Left renal pelvis (tissue), 4 donors: Measurements from ENCODE around the gene CTBP2. TPM values are rescaled to one million over a fixed set of nuclear protein-coding genes. Genes with fewer than 3 reads are reported as not detected.

Experiments used
- DNase-seq, 4 donors: peaks; one replicate each; pipeline ENCODE4 v3.0.0-alpha.2; 2013; ENCODE audit warnings: low read depth in 4 of 4, low spot score in 3 of 4
- polyA plus RNA-seq, 4 donors: library from polyadenylated mRNA; unstranded; fragments of 120-200 nt; gene quantifications; one replicate each; pipeline ENCODE4 v1.2.1, GENCODE V29; 2013; ENCODE audit not compliant: insufficient read length in 4 of 4

The CTBP2 gene
- polyA plus RNA-seq, 4 donors: 44.4 to 90.5 (median 87.6) TPM

DNA sequence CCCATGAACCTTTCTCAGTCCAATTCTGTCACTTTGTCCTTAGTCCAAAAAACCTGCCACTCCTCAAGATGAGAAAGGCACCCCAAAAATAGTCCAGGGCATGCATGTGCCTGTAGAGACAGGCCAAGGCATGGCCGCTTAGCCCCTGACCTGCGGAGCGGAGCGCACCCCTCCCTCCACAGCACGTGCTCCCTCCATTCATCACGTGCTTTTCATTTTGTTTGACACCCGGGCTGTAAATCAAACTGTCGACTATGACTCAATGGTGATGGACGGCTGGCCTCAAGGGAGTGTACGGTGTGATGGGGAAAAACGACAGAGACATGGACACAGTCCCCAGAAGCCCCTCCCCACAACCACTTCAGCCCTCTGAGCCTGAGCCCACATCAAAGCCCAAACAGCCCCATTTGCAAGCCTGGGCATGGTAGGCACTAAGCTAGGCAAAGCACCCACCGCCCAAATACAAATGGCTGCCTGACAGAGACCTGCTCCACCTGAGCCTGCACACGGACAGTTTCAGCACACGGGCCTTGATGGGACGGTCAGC is 127.8 kb downstream of the CTBP2 start:
- DNase-seq: no peak

DNA sequence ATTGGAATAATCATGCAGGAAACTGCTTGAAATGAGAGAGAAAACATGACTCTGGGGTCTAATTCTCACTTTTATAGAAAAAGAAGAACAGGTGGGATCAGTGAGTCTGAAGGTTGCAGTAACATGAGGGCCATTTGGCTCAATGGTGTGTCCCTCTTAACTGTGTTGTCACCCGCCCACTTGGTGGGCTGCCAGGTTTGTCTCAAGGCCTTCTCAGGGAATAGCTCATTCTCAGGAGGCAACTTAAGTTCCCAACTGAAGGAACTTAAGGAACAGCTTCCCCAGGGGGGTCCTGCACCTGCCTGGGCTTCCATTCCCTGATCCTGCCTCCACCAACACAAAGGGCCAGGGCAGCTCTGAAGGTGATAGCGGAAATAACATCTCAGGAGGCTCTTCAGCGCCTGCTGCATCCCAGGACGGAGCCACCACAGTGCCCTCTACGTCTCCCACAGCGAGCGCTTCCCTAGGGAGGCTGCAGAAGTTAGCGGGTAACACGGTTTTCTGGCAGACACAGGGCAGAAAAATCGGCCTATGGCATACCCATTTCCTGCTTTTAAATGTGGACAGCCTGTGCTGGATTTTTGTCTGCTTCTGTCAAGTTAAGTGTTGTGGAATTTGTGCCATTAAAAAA is 129.7 kb downstream of the CTBP2 start:
- DNase-seq: no peak

DNA sequence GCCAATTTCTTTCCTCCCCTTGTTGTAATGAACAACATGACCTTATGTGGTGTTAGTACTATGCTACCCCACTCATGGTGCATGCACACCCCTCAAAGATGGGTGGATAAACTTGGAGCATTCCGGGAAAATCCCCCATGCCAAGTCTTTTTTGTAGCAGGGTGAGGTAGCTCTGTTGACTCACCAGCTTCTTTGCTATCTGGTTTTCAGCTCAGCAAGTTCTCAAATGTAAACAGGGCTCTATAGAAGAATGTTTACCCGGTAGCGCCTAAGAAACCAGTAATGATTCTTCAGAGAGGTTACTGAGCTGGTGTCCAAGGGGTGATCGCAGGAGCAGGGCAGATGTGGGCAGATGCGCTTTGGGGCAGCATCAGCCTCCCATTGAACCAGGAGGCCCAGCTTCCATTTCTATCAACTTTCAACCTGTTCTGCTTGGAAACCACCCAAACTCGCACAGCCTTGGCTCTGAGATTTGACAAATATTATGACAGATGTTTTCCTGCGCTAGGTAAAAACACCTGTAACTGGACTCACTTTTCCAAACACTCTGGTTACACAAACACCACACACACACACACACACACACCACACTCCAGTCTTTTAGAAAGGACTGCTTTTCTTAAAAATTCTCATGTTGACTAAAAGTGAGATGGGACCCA is 130.7 kb downstream of the CTBP2 start:
- DNase-seq: no peak

DNA sequence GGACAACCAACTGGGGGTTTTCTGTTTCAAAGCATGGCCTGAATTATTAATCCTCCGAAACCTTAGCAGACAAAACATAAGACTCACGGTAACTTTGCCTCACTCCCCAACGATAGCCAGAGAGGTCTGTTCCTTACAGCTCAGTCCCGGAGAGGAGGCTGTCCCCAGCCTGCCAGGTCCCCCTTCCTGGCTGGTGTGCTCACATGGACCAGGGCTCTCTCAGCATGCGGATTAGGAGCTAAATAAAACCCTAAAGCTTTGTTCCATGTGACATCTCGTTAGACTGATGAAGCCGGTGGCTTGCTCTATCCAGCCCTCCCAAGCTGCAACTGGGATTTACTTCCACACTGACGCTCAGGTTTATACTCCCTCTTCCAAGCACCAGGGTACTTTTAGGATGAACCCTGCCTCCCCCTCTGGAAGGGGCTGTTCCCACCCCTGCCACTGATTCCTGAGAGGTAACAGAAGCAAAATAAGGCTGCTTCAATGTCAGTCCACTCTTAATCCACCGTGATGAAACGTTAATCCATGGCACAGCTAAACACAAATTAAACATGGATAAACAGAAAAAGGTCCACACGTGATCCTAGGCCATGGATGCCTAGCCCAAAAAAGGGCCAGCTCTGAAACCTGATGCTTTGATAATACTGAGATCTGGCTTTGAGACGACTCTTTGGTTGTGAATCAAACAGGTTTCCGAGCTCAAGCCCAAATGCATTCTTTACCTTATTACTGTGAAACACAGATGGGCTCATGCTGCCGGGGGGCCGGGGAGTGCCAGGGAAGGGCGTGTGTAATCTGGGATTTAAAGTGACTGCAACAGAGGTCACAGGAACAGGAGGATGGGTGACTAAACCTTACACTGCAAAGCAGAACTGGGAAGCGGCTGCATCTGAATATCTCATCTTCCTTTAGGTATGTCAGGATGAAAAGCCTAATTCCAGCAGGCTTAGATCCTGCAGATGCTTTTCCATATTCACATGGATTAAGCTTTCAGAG is 132.2 kb downstream of the CTBP2 start:
- DNase-seq: no peak

DNA sequence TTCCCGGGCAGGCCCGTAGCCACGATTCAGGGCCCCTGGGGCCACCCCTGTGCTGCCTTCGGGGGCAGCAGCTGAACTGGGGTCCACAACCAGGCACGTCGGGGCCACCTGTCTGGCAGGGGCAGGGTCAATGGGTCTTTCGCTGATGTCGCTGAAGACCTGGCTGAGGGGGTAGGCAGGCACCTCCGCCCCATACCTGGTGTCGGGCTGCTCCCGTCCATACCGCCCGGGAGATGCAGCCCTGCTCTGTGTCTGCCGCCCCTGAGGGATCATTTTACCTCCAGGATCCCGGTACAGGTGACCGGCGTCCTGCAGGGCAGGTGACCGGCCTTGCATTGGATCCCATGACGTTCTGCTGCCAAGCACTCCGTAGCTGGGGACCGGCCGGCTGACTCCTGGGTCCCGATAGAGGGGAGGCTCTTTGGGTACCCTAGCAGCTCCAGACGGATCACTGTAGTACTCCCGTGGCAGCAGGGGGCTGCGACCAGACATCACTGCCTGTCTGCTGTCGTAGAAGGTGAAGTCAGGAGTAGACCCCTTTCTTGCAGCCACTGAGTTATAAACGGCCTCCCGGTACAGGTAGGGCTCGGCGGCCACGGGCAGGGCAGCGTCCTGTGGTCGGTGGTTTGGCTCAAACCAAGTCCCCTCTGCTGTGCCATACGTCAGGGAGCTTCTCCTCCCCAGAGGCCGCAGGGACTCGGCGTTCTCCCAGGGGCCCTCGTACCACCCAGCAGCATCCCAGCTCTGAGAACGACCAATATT is 133.2 kb downstream of the CTBP2 start:
- no peak for DNase-seq

DNA sequence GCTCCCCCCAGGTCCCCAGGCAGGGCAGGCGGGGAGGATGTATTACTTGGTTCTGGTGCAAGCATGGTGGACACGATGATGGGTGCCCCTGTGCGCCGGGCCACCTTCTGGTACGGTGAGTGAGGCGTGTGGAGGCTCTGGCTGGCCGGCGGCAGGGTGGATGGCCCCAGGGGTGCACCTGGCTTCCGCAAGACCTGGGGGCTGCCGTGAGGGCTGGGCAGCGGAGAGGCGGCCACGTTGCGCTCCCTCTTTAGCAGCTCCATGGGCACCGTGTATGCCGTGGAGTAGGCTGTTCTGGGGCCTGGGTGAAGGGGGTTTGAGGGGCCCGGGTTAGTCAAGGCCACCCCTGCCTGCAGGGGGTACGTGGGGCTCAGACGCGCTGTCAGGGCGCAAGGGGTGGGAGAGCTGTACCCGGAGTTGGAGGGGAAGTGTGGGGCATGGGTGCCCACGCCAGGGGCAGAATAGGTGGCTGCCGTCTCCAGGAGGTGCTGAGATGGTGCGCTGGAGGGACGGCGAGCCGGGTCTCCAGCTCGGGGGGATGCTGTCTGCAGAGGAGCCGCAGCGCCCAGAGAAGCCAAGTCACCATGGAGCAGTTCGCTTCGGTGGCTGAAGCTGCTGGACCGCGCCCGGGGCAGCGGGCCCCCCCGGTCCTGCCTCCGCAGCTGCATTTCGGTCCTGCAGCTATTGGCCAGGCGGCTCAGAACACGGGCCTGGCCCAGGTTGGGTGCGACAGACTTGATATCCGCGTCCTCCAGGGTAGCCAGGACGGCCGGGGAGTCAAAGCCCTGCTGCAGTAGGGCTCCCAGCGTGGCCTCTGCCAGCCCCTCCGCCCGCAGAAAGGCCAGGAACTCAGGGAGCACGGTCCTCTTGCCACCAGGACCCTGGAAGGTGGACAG is 134.1 kb downstream of the CTBP2 start:
- DNase-seq: no peak

DNA sequence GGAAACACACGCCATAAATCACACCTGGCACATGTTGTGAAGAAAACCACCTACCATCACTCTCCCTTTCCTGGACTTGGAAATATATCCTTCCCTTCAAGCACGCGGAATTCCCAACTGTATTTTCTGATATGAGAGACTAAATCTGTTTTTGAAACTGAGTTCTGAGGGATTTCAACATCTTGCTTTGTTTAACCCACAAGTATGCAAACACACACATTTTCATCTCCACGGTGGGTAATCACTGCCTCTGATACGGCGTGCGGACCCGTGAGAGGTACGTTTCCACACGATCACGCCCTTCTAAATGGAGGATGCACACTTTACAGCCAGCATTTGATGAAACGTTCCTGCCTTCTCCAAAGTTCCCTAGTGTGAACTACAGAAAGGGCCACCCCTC is 135.0 kb downstream of the CTBP2 start:
- no peak for DNase-seq

DNA sequence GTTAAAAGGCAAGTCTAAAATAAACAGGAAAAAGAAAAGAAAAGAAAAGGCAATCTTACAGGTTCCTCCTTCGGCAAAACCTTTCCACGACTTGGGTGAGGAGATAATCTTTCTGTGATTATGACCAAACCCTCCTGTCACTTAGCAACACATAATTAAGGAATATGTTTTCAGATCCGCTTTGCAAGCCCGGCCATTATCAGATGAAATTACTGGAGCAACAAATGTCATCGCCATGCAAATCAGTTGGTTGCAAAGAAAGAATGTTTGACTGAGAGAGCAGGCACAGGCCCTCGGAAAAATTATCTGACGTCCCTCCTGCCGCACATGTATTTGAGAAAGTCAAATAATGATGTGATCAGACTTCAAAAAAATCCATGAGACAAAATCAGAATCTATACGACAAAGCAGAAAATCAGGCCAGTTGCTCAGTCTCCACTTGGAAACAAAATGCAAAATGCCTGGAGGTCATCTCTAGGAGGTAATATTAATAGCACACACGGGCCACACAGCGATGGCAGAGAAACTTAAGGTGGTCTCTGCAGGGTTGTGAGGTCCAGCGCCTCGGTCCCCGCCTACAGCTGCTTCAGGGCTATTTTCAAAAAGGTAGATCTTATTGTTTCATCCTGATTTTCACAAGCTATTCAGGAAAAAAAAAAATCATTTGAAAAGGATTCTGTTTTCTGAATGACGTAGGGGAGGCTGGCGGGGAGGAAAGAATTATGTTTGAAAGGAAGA is 135.7 kb downstream of the CTBP2 start:
- no peak for DNase-seq

DNA sequence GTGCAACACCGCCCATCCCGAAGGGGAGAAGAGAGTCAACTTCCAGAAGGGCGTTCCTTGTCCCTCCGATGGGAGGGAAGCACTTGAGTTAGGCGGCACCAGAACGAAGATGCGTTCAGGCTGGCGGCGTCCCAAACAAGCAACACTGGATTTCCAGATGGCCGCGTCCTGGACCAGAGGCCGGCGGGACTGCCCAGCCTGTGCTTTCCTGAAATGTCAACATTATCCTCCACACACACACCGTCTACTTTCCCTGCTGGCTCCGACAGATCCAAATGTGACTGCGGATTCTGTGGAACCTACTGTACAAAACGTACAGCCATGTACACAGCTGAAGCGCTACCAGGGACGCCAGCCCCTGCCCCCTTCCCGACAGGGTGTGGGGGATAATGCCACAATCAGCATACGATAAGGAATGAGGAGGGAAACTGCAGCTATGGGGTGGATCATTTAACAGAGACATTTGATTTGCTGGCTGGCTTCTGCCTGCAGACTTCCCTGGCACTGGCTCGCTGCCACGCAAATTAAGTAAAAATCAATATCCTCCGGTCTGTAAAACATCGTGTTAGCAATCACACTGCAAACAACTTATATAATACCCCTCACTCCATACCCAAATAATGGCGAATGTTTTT is 136.4 kb downstream of the CTBP2 start:
- no peak for DNase-seq

DNA sequence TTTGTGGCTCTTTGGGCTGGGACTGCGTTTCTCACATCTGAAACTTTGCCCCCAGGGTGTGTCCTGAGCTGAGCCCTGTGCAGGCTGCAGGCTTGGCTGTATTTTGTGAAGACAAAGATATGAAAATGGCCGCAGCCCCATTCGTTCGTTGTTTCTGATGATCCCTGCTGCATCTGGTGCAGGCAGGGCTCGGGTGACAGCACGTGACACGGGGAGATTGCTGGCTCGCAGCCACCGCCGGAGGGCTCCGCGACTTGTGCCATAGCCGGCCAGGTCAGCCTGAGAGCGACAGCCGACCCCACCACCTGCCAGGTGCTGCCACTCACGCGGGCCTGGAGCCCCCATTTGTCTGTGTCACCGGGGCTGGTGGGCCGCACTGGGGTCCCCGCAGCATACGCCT is 137.1 kb downstream of the CTBP2 start:
- DNase-seq: no peak

DNA sequence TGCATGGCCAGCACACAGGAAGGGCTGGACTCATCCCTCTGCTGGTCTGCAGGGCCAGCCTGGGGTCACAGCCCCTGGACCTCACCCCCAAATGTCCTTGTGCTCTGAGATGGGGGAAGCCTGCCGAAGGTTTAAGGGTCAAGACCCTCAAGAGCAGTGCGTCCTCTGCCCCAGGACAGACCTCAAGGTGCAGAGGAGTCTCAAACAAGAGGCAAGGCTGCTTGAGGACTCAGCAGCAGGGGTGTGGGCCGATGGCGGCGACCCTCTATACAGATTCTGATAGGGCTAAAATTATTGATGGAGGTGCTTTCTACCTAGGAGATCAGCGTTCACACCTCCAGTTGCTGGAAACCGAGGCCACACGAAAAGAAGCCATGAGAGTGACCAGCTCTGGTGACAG is 137.7 kb downstream of the CTBP2 start:
- DNase-seq: no peak

DNA sequence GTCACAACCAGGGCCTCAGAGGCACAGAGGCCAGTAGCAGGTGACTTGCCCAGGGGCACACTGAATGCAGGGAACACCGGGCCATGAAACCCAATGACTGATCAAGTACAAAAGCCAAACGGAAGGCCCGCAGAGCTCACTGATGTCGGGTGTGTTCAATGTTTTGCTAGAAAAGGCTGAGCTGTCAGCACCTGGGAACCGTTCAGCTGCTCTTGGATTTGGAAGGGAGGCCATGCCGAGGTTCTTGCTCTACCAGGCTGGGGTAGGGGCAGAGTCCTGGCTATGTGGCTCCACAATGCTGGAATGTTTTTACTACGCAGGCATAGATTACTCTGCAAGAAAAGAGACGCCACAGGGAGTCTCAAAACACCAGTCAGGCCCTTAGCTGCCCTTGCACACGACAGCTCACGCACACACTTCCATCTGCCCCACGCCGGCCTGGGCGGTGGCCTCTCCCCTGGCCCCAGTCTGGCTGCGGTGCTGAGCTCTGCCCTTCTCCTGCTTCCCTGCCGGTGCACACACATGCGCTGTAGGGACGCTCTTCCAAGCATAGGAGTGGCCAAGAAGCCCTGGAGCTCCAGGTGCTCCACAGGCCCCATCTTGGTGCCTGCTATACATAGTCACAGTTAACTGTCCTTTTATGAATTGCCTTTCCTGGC is 138.5 kb downstream of the CTBP2 start:
- DNase-seq: no peak

DNA sequence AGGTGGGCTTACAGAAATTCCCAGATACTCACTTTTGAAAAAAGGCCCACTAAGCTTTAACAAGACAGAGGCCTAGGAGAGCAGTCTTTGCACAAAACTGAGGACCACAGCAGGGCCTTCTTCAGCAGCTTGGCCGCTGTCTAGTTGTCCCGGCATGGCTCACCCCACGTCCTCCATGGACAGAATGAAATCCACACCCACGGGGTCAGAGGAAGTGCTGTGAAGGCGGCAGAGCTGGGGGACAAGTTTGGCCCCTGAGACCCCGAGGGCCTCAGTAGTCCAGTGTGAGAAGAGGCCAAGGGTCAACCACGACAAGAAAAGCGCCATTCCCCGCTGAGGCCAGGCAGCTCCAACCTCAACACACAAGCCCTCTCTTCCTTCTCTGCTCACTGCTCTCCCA is 139.5 kb downstream of the CTBP2 start:
- DNase-seq: no peak

DNA sequence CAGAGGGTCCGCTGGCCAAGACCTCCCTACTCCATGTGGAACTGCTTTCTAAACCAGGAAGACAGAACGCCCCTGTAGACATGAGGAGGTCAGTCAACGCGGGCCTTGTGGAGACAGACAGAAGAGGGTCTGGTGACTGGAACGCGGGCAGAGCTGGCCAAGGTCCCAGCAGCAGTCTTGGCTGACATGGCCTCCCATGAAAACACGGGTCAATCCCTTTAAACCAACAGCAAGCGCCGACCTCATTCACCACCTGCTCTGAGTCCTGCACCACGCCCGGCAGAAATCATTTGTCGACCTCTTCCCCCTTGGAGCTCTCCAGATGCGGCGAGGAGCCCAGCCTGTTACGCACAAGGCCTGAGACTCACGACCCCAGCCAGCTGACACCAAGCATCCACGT is 140.0 kb downstream of the CTBP2 start:
- no peak for DNase-seq

DNA sequence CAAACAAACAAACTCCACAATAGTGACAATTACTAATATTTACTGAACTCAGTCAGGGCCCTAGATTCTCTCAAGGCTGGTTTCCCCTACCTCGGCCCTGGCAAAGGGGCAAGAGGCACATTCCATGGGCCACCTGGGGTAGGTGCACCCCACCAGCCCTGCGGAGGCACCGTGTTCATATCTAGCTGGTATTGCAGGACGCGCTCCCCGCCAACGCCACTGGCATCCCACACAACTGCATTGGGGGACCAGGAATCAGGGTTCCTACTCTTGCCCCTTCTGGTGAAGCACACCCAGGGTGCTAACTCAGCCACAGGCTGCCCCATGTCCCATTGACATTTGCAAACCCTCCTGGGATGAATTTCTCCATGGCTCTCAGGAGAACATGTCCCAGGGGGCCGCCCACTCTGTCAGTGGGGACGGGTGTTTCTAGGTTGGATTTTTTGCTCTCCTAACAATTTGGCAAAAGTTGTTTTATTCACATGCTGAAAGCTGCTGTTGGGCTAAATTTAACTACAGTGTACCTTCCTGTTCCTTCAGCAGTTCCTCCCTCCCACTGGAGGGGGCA is 141.7 kb downstream of the CTBP2 start:
- DNase-seq: no peak

DNA sequence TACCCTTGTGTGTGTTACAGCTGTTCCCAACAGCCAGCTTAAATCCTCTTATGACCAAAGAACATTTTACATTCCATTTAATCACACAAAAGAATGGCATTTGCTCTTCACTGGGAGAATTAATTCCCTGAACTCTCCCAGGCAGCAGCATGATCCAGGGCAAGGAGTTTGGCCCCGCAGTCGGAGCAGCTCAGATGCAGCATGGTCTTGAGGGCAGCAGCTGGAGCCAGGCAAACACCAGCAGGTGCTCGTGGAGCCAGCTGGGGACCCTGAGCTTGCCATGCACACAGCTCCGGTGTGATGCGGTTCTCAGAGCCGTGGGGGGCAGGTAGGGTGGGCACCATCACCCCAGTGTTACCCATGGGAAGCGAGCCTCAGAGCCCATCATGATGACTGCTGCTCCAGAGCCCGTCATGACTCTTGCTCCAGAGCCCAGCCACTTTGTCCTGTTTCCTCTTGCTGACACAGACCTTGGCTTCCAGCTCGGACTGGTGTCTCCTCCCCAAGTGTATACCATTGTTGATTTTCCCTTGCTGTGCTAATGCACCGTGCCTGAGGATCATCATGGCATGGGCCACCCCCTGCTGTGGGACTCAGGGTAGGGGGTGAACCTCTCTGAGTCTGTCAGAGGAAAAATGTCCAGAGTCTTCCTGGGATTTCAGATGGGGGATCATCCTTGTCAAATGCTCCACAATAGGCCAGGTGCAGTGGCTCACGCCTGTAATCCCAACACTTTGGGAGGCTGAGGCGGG is 142.6 kb downstream of the CTBP2 start:
- DNase-seq: no peak
